EH (cell line): ENCODE results near the gene EPB41L4B.

Experiments
- DNase-seq: peaks from one replicate; pipeline ENCODE4 v3.0.0-alpha.2; 2015; ENCODE audit warnings: low read depth

EPB41L4B gene

DNA sequence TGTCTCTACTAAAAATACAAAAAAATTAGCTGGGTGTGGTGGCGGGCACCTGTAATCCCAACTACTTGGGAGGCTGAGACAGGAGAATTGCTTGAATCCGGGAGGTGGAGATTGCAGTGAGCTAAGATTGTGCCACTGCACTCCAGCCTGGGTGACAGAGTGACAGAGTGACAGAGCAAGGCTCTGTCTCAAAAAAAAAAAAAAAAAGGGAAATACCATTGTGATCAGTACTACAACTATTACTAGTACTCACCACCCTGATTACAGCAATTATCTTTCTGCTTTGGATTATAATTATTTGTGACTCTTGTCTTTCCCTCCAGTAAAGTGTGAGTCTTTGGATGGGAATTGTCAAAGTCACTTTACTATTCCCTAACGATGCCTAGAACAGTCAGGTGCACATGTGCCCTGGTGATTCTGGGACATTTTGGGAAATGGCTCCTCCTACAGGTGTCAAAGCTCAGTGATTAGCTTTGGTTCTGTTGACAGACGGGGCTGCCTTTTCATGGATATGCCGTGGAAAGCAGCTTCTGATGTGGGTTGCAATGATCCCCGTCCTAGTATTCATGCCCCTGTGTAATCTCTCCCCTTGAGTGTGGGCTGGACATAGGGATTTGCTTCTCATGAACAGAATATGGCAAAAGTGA, 122.0 kb downstream of the EPB41L4B start:
- DNase-seq, result no peak

DNA sequence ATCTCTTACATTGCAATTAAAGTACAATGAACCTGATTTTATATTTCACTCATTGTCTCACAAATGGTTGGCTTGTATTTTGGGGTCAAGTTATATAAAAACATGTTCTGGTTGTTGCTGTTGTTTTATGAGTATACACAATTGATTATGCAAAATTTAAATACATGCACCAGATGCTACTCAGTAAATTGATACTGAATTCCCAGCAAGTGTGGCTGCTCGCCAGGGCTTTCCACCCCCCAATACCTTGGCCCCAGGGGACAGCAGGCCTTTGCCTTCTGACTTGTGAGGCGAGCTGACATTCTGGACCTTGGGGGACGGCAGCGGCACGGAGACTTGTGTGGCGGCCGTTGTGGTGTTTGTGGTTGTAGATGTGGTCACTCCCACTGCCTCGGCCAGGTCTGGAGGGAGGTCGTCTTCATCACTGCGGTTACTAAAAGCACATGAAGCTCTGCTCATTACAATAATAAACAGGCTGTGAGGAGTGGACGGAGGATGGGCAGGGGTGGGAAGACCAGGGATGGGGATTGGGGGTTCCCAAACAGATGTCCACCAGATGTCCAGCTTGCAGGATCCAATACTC, 126.8 kb downstream of the EPB41L4B start:
- DNase-seq, result peak; percentile 18

DNA sequence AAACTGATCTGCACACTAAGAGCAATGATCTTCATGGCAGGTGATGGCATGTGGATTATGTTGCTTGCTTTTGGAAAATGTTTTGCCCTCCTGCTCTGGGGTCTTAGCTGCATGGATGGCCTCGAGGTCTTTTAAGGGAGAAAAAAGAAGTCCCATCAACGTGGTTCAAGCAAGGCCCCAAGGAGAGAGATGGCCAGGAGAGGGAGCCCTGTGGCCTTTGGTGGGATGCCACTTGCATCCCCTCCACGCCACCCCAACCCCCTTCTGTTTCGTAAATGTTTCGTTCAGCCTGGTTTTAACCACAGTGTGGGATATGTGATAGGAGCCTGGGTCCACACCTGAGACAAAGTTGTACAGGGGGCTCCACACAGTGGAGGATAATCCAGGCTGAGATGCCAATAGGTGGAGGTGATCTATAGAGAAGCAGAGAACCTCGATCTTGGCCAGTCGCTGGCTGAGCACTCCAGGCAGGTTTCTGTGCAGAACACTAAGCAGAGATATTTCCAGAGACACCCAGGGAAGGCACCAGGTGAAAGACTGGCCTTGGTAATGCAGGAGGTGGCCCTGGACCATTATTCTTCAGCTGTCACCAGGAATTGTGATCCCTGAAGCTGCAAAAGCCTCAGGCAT, 128.0 kb downstream of the EPB41L4B start:
- DNase-seq, result no peak

DNA sequence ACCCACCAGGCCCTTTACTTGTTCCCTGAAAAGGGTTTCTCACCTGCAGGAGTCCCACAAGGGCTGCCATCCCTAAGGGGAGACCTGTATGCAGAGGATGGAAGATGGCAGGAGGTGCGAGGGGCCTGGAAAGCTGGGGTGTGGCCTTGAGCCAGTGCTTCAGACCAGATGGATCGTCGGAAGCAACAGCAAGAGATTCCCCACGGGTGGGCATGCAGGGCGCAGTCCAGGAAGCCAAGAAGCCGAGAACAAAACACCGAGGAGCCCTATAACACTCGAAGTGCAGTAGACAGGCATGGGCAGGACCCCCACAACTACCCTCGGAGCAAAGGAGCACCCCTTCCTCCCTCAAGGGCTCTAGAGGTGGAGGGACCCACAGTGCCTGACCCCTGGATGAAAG, 129.1 kb downstream of the EPB41L4B start:
- DNase-seq, result no peak

DNA sequence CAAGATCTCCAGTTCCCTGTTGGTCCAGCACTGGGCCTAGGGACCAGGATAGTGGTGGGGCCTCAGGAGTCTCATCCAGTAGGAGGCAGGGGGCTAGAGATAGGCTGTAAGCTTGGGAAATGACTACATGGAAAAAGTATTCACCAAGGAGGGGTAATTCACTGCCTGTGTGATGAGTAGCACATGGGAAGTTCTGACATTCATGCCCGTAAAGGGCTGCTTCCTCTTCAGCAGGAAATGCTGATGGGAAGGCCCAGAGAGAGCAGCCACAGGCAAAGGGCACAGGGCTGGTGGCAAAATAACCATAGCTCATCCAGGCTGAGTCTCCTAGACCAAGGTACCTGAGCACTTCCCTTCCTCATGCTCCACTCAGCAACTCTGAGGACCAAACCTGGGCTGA, 130.7 kb downstream of the EPB41L4B start:
- DNase-seq, result peak; percentile 67

DNA sequence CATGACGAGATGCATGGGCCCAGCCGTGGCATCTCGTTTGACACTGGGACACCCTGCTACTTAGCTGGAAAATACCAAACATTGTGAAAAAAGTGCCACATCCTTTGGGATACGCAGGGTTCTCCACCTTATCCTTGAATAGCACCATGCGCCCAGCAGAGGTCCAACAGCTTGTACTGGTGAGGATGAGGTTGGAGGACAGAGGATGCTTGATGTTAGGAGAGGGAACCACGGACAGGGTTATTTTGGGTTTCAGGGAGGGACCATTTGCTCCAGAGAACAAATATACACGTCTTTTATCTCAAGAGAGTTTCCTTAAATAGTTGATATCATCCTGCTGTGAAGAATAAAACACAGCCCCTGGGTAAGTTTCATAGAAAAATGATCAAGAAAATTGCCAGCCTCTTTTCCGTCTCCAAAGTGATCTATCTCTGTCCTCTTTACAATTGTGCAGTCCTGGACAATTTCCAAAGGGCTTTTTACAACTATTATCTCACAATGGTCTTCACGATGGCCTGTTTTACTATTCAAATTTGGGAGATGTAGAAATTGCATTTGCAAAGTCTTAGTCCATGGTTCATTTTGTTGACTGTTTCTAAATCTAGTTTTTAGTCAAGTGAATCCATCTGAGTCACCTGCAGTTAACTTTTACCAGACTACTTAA, 133.9 kb downstream of the EPB41L4B start:
- no peak for DNase-seq

DNA sequence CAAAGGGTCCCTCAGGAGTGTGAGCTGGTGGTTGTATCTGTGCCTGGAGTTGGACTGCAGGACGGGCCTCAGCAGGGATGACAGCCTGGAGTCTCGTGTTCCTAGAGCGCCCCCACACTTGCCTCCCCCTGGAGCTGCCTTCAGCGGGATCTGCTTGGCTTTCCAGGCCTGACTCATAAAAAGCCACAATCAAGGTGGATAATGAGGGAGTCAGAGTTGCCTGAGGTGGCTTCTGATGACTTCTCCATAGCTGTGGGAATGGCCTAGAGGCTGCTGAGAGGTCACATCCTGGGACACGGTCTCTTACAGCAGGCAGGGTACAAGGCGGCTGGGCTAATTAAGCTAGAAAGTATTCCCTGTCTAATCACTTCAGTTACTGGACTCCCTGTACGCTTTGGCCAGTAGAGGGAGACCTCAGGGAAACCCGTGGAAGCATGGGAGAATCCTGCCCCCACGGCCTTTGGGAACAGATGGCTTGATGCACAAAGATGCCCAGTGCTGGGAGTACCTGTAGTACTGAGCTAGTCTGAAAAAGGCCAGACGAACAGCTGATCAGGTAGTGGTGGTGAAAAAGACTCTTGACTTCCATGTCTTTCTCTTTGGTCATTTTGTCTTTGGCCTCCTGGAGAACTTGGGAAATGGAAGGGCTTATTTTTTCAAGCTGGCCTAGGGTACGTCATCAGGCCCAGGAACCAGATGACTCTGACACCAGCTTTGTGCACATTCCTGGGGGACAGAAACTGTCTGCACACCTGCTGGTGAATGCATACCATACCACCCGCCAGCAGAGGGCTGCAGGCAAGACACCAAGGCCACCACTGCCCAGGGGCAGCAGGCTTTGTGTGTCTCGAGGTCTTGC, 137.7 kb downstream of the EPB41L4B start:
- peak; percentile 49 for DNase-seq

DNA sequence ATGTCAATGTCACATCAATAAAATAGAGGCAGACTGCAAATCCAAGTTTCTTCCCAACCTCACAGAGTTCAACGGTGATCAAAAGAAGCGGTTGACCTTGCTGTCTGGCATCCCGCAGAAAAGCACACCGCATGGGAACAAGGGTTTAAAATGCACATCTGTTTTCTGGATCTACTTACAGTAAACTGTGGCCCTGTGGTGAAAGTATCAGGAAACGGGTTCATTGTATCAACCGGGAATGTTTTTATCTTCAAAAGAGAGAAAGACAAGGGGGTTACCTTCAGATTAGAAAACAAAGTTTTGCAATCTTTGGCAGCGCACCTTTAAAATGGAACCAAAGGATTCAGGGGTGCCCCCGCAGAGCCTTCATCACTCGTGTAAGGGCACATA, 138.3 kb downstream of the EPB41L4B start:
- no peak for DNase-seq

DNA sequence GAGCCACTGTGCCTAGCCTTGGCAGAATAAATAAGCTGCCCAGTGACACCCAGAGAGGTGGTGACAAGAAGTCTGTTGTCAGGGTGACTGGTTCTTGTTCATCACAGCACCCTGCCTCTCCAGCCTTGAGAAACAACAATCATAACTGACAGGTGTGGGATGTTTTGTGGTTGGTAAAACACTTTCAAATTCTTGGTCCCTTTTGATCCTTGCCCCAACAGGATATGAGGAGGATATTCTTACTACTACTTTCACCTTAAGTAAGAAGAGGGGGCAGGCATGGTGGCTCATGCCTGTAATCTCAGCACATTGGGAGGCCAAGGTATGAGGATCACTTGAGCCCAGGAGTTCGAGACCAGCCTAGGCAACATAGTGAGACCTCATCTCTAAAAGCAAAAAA, 139.6 kb downstream of the EPB41L4B start:
- DNase-seq, result no peak

DNA sequence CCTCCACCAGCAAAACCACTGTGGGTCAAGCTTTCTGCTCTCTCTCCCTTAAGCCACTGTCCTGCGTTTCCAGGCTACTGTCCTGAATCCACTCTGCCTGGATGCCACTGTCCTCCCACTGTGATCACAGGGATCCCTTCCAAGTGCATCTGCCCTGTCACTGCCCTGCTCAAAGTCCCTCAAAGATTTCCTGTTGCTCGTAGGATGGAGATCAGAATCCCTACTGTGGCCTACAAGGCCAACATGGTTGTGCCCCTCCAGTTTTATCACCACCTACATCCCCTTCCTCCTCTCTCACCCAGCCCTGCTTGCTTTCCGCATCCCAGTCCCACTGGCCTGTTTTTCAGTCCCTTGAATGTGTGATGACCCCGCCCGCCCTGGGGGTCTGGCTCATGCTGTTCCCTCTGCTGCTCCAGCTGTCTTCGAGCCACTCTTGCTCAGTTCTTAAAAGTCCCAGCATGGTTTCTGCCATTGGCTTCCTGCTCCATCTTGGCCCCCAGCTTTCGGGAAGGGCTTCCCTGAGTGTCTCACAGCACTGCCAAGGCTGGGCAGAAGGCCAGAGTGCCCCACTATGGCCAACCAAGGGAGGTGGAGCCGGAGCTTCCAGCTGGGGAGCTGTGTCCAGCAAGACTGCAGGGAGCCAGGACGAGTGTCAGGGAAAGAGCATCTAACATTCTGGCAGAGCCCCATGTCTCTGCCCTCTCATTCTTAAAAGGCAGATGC, 140.9 kb downstream of the EPB41L4B start:
- DNase-seq, result no peak

DNA sequence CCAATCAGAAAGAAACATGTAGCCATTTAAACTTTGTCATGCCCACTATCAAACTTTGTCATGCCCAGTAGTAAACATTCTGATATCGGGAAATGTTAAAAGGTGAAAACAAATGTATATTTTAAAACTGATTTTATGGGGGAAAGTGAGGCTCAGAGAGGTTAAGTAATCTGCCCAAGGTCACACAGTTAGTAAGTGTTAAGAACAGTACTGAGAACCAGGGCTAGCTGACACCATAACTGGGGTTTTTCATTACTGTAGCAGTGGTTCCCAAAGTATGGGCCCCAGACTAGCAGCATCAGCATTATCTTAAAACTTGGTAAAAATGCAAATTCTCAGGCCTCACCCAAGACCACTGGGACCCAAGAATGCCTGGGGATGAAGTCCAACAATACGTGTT, 143.9 kb downstream of the EPB41L4B start:
- DNase-seq, result no peak

DNA sequence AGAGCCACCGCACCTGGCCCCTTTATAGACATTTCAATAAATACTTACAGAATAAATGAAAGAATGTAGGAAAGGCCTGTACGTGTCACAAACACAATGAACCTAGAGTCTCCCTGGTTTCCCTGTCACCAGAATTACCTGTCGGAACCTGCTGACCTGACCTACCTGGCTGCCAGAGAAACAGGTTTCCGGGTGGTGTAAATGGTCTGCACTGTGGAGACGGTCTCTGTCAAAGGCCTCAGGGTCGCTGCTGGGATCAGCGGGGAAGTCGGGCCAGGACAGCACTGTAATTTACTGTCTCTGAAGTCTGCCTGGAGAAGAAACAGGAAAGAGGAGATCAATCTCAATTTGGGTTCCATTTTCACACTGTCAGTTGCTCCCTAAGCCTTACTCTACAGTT, 144.5 kb downstream of the EPB41L4B start:
- DNase-seq, result no peak

DNA sequence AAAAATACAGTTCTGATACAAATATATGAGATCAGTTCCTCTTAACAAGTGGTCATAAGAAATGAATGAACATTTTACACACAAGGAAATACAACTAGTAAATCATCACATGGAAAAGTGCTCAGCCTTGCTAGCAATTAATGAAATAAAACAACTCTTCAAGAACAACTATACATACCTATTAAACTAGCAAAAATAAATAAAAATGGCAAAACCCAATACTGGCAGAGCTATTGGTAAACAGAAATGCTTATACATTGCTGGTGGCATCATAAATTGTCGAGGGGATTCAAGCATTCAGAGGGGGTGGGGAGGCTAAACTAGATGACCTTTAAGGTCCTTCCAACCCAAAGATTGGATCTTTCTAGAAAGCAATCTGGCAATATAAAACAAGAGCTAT, 147.9 kb downstream of the EPB41L4B start:
- DNase-seq, result no peak

DNA sequence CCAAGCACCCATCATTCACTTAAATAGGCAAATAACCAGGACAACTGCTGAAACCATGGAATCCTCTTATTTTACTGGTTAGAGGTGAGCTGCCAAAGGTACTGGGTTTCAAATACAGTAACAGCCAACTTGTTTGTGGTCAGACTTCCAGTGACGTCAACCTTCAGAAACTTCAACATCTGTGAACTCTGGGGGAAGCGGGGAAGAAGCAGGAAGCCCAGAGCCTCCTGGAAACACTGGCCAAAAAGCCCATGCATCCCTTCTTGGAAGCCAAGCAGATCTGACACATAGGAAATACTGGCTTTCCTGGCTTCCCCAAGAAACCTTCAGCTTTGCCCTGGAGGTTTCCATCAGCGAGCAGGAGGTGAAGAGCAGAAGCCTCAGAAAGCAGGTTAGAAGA, 148.9 kb downstream of the EPB41L4B start:
- DNase-seq, result peak; percentile 31

DNA sequence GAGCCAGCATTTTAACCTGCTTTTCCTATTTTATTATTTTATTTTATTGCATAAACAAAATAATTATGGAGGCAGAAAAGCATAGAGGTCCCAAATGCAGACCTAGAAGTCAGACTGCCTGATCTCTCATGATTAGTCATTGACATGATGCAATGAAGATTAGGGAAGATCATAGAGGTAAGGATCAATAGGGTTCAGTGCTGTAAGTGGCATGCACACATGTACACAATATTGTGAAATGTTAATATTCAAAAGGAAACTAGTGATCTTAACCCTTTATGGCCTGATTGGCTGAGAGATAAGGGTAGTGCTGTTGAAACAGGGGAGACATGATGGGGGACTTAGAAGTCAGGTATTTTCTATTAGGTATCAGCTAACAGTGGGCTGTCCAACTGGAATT, 152.7 kb downstream of the EPB41L4B start:
- DNase-seq, result no peak

DNA sequence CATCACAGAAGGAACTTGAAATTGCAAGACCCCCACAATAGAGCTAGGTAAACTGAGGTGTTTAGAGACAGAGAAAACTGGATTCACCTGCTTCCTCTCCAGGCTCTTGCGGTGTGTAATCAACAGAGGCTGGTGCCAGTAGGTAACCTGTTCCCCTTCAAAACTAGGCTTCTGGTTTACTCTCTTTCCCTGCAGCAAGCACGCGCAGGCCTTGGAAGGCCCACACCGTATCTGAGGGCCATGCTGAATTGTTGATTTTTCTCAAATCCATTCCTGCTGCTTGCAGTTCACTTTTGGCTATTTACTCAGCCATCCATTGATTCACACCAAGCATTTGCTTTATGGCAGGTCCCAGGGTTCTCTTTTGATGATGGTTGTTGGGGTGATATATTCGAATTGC, 153.1 kb downstream of the EPB41L4B start:
- DNase-seq, result no peak

DNA sequence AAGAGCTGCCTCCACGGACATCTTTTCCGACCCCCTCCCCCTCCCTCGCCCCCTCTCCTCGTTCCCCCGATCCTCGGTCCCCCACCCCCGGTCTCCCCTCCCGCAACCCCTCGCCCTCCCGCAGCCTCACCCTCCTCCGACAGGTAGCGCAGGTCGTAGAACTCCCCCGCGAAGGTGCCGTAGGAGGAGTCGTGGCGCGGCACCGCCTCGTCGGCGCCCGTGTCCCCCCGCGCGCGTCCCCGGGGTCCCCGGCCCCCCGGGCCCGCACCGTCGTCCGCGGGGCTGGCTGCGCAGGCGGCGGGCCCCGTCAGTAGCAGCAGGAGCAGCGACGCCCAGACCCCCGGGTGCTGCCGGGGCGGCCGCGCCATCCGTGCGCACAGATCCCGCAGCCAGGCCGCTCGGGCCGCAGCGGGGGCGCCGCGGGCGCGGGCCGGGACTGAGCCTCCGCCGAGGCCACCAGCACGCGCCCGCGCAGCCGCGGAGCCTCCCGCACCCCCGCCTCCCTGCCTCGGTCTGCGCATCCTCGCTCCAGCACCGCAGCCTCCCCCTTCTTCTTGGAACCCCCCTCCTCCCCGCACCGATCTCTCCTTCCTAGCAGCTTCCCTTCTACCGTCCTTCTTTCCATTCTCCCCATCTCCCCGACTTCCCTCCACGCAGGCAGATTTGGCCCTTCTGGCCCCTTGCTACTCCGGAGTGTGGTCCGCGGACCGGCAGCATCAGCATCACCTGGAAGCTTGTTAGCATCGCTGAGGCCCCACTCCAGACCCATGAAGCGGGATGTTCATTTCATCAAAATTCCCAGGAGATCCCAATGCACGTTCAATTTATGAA, 153.9 kb downstream of the EPB41L4B start, which contains the start of gene FRRS1L:
TSS of gene FRRS1L (minus strand) at position 479 of the 831 bp plus-strand sequence. CDS start at position 368, 111 bp downstream.
- no peak for DNase-seq

DNA sequence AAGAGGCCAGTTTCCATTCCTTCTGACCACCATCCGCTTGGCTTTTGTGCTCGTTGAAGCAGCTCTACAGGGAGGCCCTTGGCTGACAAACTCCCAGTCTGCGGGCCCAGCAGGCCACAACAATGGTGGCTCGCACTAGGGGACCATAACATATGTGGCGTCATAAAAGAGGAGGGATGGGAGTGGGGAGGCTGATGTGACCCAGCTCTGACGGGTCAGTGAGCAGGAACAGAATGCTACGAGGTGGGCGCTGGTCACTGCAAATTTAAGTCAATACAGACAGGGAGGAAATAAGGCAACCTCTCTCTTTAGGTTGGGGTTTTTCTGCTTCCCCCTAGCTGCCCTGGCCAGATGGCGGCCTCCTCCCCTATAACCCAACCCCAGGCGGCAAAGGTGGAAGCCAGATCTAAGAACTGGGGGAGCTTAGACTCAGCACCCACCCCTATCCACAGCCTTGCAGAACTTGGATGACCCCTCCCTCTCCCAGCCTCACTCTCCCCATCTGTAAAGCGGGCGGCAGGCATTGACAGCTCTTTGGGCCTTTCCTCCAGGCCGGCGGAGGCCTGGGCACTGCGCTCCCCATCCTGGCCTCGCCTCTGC, 154.6 kb downstream of the EPB41L4B start:
- DNase-seq, result no peak

DNA sequence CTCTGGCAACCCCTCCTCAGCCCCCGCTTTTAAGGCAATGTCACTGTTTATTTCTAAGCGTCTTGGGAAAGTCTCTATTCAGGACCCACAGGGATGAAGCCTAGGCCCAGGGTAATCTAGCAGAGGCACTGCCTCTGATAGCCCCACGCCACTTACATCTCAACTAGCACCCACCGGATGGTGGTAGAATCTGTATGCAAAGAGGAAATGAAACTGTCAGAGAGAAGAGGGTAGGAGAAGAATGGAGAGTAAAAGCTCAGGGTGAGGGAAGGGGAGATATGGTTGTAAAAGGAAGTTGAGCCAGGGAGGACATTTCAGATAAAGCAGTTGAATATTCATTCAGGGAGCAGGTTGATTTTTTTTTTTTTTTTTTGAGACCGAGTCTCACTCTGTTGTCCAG, 156.8 kb downstream of the EPB41L4B start:
- DNase-seq, result no peak

DNA sequence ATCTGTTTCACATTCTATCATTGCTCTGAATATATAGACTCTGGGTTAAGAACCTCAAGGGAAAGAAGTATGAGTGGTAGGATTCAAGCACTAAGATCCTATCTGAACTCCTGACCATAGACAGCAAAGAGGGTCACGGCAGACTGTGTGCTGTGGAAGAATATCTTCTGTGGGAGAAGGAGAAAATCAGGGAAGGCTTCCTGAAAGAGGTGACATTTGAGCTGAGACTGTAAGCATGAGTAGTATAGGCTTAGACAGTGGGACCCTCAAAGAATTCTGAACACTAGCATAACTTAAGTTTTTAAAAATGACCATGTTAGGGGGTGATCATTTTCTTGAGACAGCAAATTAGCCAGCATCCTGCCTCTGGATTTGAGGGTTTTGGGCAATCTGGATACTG, 157.7 kb downstream of the EPB41L4B start:
- DNase-seq, result no peak
